ENCODE measurements around the gene RNF151.

GRCh38 chr16:1981398-1981836 is 14.8 kb downstream of the RNF151 start, which contains the start of gene NOXO1:
- TF ChIP-seq CTCF (IDR thresholded peaks at IDR 0.05) (no peak), EZH2 (IDR thresholded peaks at IDR 0.05; ENCODE audit: borderline replicate concordance, insufficient read depth, low read depth, low read length, poor library complexity, severe bottlenecking) (no peak)

All from B cell (primary cell).